Loucy (cell line): Measurements from ENCODE around the gene ISCU.

ENCODE experiments used
- H2AFZ ChIP-seq: fragments of 200-600 bp; sonication (generic); 2 replicates; pipeline ENCODE4 v1.6.0; 2016; ENCODE audit warnings: antibody characterized with exemption, mild to moderate bottlenecking, low read length, moderate library complexity
- H3F3A ChIP-seq: fragments of 200-600 bp; 2 replicates; pipeline ENCODE4 v1.6.0; 2016; ENCODE audit warnings: antibody characterized with exemption, low read depth, mild to moderate bottlenecking
- H3K27me3 ChIP-seq: fragments of 200-600 bp; sonication (generic); 2 replicates; pipeline ENCODE4 v1.6.1; 2014; ENCODE audit warnings: low read length, mild to moderate bottlenecking; ENCODE audit not compliant: insufficient read depth, poor library complexity, severe bottlenecking
- H3K36me3 ChIP-seq: fragments of 200-600 bp; sonication (generic); 2 replicates; pipeline ENCODE4 v1.6.1; 2016; ENCODE audit warnings: low read length; ENCODE audit not compliant: insufficient read depth
- H3K4me1 ChIP-seq: fragments of 200-600 bp; sonication (generic); 2 replicates; pipeline ENCODE4 v1.5.1; 2014; ENCODE audit warnings: low read length, mild to moderate bottlenecking; ENCODE audit not compliant: insufficient read depth, poor library complexity, severe bottlenecking
- H3K4me2 ChIP-seq: fragments of 200-600 bp; sonication (generic); 2 replicates; pipeline ENCODE4 v1.6.0; 2014; ENCODE audit warnings: antibody characterized with exemption, low read length, low read depth, mild to moderate bottlenecking; ENCODE audit not compliant: poor library complexity, severe bottlenecking
- H3K4me3 ChIP-seq: fragments of 200-600 bp; sonication (generic); 2 replicates; pipeline ENCODE4 v1.5.1; 2014; ENCODE audit warnings: low read length, mild to moderate bottlenecking, mixed read lengths; ENCODE audit not compliant: poor library complexity, severe bottlenecking
- H3K79me2 ChIP-seq: fragments of 200-600 bp; sonication (generic); 2 replicates; pipeline ENCODE4 v1.6.1; 2014; ENCODE audit warnings: low read length; ENCODE audit not compliant: insufficient read depth
- H3K9ac ChIP-seq: fragments of 200-600 bp; sonication (generic); 2 replicates; pipeline ENCODE4 v1.6.0; 2014; ENCODE audit warnings: mild to moderate bottlenecking, low read depth, low read length, moderate library complexity; ENCODE audit not compliant: poor library complexity, severe bottlenecking
- H3K9me2 ChIP-seq: fragments of 200-600 bp; sonication (generic); replicated peaks from 2 replicates; pipeline ENCODE4 v1.6.1; 2016; ENCODE audit warnings: low read depth, low read length, mixed read lengths
- H3K9me3 ChIP-seq: fragments of 200-600 bp; sonication (generic); 2 replicates; pipeline ENCODE4 v1.6.1; 2014; ENCODE audit warnings: mild to moderate bottlenecking, antibody characterized with exemption, low read length, low read depth; ENCODE audit not compliant: insufficient read depth
- H4K20me1 ChIP-seq: fragments of 200-600 bp; sonication (generic); 2 replicates; pipeline ENCODE4 v1.6.0; 2014; ENCODE audit warnings: antibody characterized with exemption, low read length, mild to moderate bottlenecking; ENCODE audit not compliant: insufficient read depth, poor library complexity, severe bottlenecking
- EZH2phosphoT487 ChIP-seq: fragments of 200-600 bp; IDR thresholded peaks from 2 replicates; pipeline ENCODE4 v1.6.1; 2018; ENCODE audit warnings: antibody characterized with exemption, mild to moderate bottlenecking, moderate library complexity, borderline replicate concordance
- TF ChIP-seq, protein P1 (sequence below): fragments of 200-600 bp; sonication (generic); conservative IDR thresholded peaks from 2 replicates; pipeline ENCODE4 v1.5.1; 2014; ENCODE audit warnings: mild to moderate bottlenecking, antibody characterized with exemption, low read length

ISCU gene

DNA sequence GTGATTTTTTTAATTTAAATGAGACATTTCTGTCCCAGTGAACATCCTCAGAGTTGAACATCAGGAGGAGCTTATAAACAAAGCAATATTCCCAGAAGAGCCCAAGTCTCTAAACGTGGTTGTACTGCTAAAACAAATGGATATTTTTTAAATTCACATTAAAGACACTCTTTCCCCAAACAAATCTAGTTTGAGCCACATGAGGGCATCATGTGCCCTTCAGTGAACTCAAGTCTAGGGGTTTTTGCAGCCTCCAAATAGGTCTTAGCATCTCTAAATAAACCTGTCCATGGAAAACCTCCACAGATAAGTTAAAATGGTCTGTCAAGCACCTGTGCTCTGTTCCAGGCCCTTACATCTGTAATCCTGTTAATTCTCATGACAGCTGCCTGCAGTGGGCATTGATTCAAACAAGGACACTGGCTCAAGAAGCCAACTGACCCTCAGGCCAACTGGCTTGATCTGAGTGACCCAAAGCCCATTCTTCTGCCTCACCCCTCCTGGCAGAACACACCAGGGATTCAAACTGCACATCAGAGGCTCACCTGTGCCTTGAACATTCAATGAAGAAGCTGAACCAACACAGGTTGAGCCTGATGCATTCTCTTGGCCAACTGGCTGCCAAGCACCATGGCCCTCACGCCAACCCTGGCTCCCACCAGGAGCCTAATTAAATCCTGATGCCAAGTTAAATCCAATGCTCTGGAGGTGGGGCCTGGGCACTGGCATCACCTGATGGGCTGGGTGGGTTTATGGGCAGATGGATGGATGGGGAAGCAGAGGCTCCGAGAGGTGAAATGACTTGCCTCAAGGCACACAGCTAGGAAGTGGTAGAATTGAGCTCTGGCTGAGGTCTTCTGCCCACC lies 8.6 kb downstream of the ISCU start:
- H3K79me2 ChIP-seq, result no peaks in the 10 kb centered on the region
- H3K9me2 ChIP-seq, result no peaks in the 10 kb centered on the region
- H3K4me3 ChIP-seq, result no peak overlapping the region
- TF ChIP-seq, protein P1, sequence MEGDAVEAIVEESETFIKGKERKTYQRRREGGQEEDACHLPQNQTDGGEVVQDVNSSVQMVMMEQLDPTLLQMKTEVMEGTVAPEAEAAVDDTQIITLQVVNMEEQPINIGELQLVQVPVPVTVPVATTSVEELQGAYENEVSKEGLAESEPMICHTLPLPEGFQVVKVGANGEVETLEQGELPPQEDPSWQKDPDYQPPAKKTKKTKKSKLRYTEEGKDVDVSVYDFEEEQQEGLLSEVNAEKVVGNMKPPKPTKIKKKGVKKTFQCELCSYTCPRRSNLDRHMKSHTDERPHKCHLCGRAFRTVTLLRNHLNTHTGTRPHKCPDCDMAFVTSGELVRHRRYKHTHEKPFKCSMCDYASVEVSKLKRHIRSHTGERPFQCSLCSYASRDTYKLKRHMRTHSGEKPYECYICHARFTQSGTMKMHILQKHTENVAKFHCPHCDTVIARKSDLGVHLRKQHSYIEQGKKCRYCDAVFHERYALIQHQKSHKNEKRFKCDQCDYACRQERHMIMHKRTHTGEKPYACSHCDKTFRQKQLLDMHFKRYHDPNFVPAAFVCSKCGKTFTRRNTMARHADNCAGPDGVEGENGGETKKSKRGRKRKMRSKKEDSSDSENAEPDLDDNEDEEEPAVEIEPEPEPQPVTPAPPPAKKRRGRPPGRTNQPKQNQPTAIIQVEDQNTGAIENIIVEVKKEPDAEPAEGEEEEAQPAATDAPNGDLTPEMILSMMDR, result peak; percentile 61
- TF ChIP-seq EZH2phosphoT487, result no peak
- H4K20me1 ChIP-seq, result peaks cover 5% of the 10 kb centered on the region
- H3K4me2 ChIP-seq, result no peak overlapping the region
- H3K4me1 ChIP-seq, result peaks cover 35% of the 10 kb centered on the region
- no peaks in the 10 kb centered on the region for H3K27me3 ChIP-seq
- H2AFZ ChIP-seq, result no peak overlapping the region
- no peak overlapping the region for H3K9ac ChIP-seq
- no peaks in the 10 kb centered on the region for H3K9me3 ChIP-seq
- H3F3A ChIP-seq, result no peaks in the 10 kb centered on the region
- H3K36me3 ChIP-seq, result peaks cover 13% of the 10 kb centered on the region; the same call in 1 of the 2 replicates

DNA sequence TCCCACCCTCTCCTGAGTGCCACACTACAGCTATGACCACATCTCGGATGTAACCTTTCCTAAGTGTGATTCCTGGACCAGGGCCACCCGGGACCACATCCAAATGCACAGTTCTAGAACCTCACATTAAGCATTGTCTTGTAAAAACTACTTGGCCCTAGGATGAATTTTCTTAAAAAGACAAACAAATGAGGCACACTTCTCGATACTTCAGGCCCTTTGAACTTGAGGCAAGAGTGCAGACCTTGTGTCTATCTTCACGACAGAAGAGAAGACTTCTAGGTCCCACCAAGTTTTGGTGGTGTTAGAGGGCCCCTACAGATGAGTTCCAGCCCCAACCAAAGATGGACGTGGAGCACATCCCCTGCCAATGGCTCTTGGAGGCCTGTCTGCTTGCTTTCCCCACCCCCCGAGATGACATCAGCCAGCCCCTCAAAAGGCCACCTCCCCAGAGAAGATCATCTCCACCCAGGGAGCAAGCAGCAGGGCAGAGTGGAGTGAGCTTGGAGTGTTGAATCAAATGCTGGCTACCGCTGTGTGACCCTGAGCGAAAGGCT lies 9.3 kb downstream of the ISCU start:
- Histone ChIP-seq H3K4me1 (peaks cover 30% of the 10 kb centered on the region), H3K79me2 (no peaks in the 10 kb centered on the region), H3K9me3 (no peaks in the 10 kb centered on the region), H3K36me3 (peaks cover 8% of the 10 kb centered on the region; the same call in 1 of the 2 replicates), H3K4me3 (no peak overlapping the region), H3K4me2 (no peak overlapping the region), H3K9ac (no peak overlapping the region), H3K9me2 (no peaks in the 10 kb centered on the region), H3F3A (no peaks in the 10 kb centered on the region), H4K20me1 (no peaks in the 10 kb centered on the region), H3K27me3 (no peaks in the 10 kb centered on the region), H2AFZ (no peak overlapping the region)
- no peak for TF ChIP-seq EZH2phosphoT487
- TF ChIP-seq, protein P1, result no peak

DNA sequence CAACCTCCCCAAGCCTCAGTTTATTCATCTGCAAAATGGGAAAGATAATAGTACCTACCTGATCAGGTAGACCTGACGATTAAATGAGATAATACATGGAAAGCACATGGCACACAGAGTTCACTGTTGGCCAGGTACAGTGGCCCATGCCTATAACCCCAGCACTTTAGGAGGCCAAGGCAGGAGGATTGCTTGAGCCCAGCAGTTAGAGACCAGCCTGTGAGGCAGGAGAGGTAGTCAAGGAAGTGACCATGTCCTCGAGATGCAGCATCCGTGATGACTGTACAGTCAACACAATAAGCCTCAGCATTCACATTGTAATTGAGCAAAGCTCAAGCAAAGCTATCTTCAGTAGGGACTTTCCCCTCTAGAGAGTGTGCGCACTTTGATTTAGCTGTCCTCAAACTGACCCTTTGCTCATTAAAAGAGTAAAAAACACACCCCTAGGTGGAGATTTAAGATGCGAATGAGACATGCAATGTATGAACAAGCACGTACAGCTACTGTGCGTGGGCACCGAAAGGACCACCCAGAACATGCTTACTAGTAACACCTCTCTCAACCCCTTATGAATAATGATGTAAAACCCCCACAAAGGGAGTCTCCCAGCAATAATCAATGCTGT lies 9.9 kb downstream of the ISCU start:
- no peaks in the 10 kb centered on the region for H3F3A ChIP-seq
- TF ChIP-seq EZH2phosphoT487, result no peak
- TF ChIP-seq, protein P1, result no peak
- H3K36me3 ChIP-seq, result peaks cover 4% of the 10 kb centered on the region; the same call in 1 of the 2 replicates
- no peaks in the 10 kb centered on the region for H3K27me3 ChIP-seq
- H3K4me2 ChIP-seq, result no peak overlapping the region
- H4K20me1 ChIP-seq, result no peaks in the 10 kb centered on the region
- H3K9me2 ChIP-seq, result no peaks in the 10 kb centered on the region
- no peaks in the 10 kb centered on the region for H3K79me2 ChIP-seq
- no peak overlapping the region for H3K4me3 ChIP-seq
- H2AFZ ChIP-seq, result no peak overlapping the region
- no peaks in the 10 kb centered on the region for H3K9me3 ChIP-seq
- H3K9ac ChIP-seq, result no peak overlapping the region
- peaks cover 24% of the 10 kb centered on the region for H3K4me1 ChIP-seq
